Neural cell (in vitro differentiated cells): ENCODE results near the gene SLAMF7. TPM values are rescaled to one million over a fixed set of nuclear protein-coding genes. Genes with fewer than 3 reads are reported as not detected.

Experiments used
- H2AFZ ChIP-seq: fragments of 200-600, 300-800 bp; sonication (generic), shearing (Covaris generic); 2 replicates; pipeline ENCODE4 v1.6.0; 2014; ENCODE audit warnings: low read depth, mild to moderate bottlenecking, antibody characterized with exemption, low read length, moderate library complexity
- H3F3A ChIP-seq: fragments of 200-600 bp; shearing (Covaris generic); 2 replicates; pipeline ENCODE4 v1.6.1; 2016; ENCODE audit warnings: mild to moderate bottlenecking, moderate library complexity, mixed read lengths, antibody characterized with exemption, low read length; ENCODE audit not compliant: insufficient read depth, poor library complexity, severe bottlenecking
- H3K27ac ChIP-seq: fragments of 200-600, 300-800 bp; sonication (generic), shearing (Covaris generic); 2 replicates; pipeline ENCODE4 v1.5.1; 2014; ENCODE audit warnings: mild to moderate bottlenecking, low read length, moderate library complexity
- H3K27me3 ChIP-seq: fragments of 300-800, 200-600 bp; sonication (generic), shearing (Covaris generic); 2 replicates; pipeline ENCODE4 v1.6.0; 2014; ENCODE audit warnings: mild to moderate bottlenecking, low read depth, low read length, moderate library complexity; ENCODE audit not compliant: insufficient read depth
- H3K36me3 ChIP-seq: fragments of 300-800, 200-600 bp; sonication (generic), shearing (Covaris generic); 2 replicates; pipeline ENCODE4 v1.5.1; 2014; ENCODE audit warnings: mild to moderate bottlenecking, antibody characterized with exemption, low read length, moderate library complexity; ENCODE audit not compliant: insufficient read depth
- H3K4me2 ChIP-seq: fragments of 300-800, 200-600 bp; sonication (generic), shearing (Covaris generic); 2 replicates; pipeline ENCODE4 v1.6.0; 2014; ENCODE audit warnings: mild to moderate bottlenecking, low read length
- H3K4me3 ChIP-seq: fragments of 300-800, 200-600 bp; sonication (generic), shearing (Covaris generic); 2 replicates; pipeline ENCODE4 v1.5.1; 2014; ENCODE audit warnings: mild to moderate bottlenecking, low read length, moderate library complexity
- H3K79me2 ChIP-seq: fragments of 200-600 bp; shearing (Covaris generic); replicated peaks from 2 replicates; pipeline ENCODE4 v1.6.0; 2014; ENCODE audit warnings: mild to moderate bottlenecking, low read length, moderate library complexity; ENCODE audit not compliant: insufficient read depth
- H3K9ac ChIP-seq: fragments of 300-800, 200-600 bp; sonication (generic), shearing (Covaris generic); 2 replicates; pipeline ENCODE4 v1.6.1; 2016; ENCODE audit warnings: mild to moderate bottlenecking, low read length, mixed read lengths
- H3K9me2 ChIP-seq: fragments of 200-600 bp; shearing (Covaris generic); 2 replicates; pipeline ENCODE4 v1.6.1; 2016; ENCODE audit warnings: mild to moderate bottlenecking, low read length, mixed read lengths; ENCODE audit not compliant: insufficient read depth
- H3K9me3 ChIP-seq: fragments of 200-600, 300-800 bp; sonication (generic), shearing (Covaris generic); 2 replicates; pipeline ENCODE4 v1.6.1; 2016; ENCODE audit warnings: mild to moderate bottlenecking, mixed run types, low read length, moderate library complexity, mixed read lengths
- H4K20me1 ChIP-seq: fragments of 200-600 bp; shearing (Covaris generic); 2 replicates; pipeline ENCODE4 v1.6.1; 2016; ENCODE audit warnings: mild to moderate bottlenecking, mixed run types; ENCODE audit not compliant: insufficient read depth
- EP300 ChIP-seq: fragments of 450-650 bp; conservative IDR thresholded peaks from 2 replicates; pipeline ENCODE4 v1.6.1; 2014; ENCODE audit warnings: antibody characterized with exemption, mild to moderate bottlenecking, moderate library complexity; ENCODE audit not compliant: poor library complexity, severe bottlenecking
- EZH2 ChIP-seq: fragments of 200-600, 300-800 bp; shearing (Covaris generic), sonication (generic); IDR thresholded peaks from 2 replicates; pipeline ENCODE4 v1.6.1; 2014; ENCODE audit warnings: antibody characterized with exemption, low read length, borderline replicate concordance, mild to moderate bottlenecking; ENCODE audit not compliant: insufficient read depth, poor library complexity, severe bottlenecking
- MXI1 ChIP-seq: fragments of 450-650 bp; conservative IDR thresholded peaks from 2 replicates; pipeline ENCODE4 v1.6.1; 2014; ENCODE audit warnings: antibody characterized with exemption, mild to moderate bottlenecking; ENCODE audit not compliant: poor library complexity, severe bottlenecking
- POLR2AphosphoS5 ChIP-seq: IDR thresholded peaks from 2 replicates; pipeline ENCODE4 v1.6.1; 2012
- RAD21 ChIP-seq: fragments of 450-650 bp; conservative IDR thresholded peaks from 2 replicates; pipeline ENCODE4 v1.6.1; 2014; ENCODE audit warnings: antibody characterized with exemption, mild to moderate bottlenecking, moderate library complexity
- SMC3 ChIP-seq: fragments of 450-650 bp; conservative IDR thresholded peaks from 2 replicates; pipeline ENCODE4 v1.6.1; 2014; ENCODE audit warnings: antibody characterized with exemption, mild to moderate bottlenecking, moderate library complexity; ENCODE audit not compliant: poor library complexity
- TAF1 ChIP-seq: IDR thresholded peaks from 2 replicates; pipeline ENCODE4 v1.6.1; 2012; ENCODE audit warnings: low read depth
- polyA plus RNA-seq: library from polyadenylated mRNA; depleted of rRNA; stranded (reverse); fragments of >200 nt; gene quantifications from 2 replicates; pipeline ENCODE4 v1.2.3, GENCODE V29; 2014
- TF ChIP-seq, protein P1 (sequence below): IDR thresholded peaks from 2 replicates; pipeline ENCODE4 v1.6.1; 2012; ENCODE audit warnings: borderline replicate concordance
- TF ChIP-seq, protein P2 (sequence below): fragments of 450-650 bp; IDR thresholded peaks from 2 replicates; pipeline ENCODE4 v1.5.1; 2014; ENCODE audit warnings: antibody characterized with exemption, mild to moderate bottlenecking, moderate library complexity; ENCODE audit not compliant: poor library complexity, severe bottlenecking

Gene SLAMF7
- polyA plus RNA-seq, 1 donor from 2014 or later = not detected

DNA sequence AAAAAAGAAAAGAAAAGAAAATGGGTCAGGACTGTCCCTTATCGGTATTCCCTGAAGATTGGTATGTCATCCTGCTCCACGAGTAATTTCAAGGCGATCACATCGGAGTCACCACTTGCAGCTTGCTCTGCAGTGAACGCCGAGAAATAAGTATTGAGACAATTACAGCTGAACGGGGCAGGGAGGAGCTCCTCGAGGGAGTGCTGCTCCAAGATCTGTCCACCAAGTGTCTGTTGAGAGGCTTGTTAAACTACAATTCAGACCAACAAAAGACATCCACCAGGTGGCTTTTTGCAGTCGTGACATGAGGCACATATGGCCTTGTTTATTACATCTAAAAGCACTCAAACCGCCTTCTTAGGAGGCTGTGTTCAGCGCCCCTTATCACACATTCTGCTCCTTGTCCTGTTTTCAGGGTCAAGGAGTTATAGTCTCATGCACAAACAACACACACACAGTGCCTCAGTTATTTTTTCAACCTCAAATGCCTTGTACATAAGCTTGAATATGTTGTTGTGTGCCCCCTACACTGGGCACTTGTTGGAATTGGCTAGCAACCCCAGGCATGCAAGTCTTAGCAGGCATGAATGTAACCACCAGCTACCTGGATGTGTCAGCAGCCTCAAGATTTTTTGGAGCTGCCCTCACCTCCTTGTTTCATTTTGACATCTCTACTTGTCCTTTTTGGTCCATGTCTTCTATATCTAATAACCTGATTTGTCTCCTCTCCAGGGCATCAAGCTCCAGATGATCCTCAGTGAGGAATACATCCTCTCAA is 14.4 kb upstream of the SLAMF7 start:
- Histone ChIP-seq H3K9me2 (no peaks in the 10 kb centered on the region), H3K9ac (no peak overlapping the region), H3K36me3 (no peaks in the 10 kb centered on the region), H3K4me3 (no peak overlapping the region), H3K27me3 (no peaks in the 10 kb centered on the region), H3K9me3 (no peaks in the 10 kb centered on the region), H3F3A (no peaks in the 10 kb centered on the region), H4K20me1 (no peaks in the 10 kb centered on the region), H3K79me2 (no peaks in the 10 kb centered on the region), H3K4me2 (no peak overlapping the region), H3K27ac (no peak overlapping the region), H2AFZ (no peak overlapping the region)
- no peak for TF ChIP-seq EZH2
- TF ChIP-seq MXI1 = no peak
- no peak for TF ChIP-seq POLR2AphosphoS5

DNA sequence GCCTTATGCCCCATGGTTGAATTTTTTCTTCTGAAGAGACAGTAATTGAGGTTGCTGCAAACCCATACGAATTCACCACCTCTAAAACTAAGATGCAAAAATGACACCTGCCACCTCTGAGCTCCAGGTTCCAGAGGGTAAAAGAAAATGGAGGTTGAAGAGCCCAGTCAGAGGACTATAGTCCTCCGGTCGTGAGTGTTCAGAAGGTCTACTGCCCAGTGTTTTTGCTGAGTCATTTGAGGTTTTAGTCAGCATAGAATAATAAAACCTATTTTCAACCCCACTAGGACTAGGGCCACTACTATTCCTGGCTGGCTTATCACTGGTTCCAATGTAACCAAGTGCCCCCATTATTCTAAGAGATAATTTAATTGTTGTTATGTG is 12.9 kb upstream of the SLAMF7 start:
- Histone ChIP-seq H4K20me1 (no peaks in the 10 kb centered on the region), H3K36me3 (no peaks in the 10 kb centered on the region), H3K9ac (no peak overlapping the region), H3K27ac (no peak overlapping the region), H2AFZ (no peak overlapping the region), H3F3A (no peaks in the 10 kb centered on the region), H3K9me3 (no peaks in the 10 kb centered on the region), H3K9me2 (no peaks in the 10 kb centered on the region), H3K4me2 (no peak overlapping the region), H3K79me2 (no peaks in the 10 kb centered on the region), H3K4me3 (no peak overlapping the region), H3K27me3 (no peaks in the 10 kb centered on the region)
- no peak for TF ChIP-seq SMC3

DNA sequence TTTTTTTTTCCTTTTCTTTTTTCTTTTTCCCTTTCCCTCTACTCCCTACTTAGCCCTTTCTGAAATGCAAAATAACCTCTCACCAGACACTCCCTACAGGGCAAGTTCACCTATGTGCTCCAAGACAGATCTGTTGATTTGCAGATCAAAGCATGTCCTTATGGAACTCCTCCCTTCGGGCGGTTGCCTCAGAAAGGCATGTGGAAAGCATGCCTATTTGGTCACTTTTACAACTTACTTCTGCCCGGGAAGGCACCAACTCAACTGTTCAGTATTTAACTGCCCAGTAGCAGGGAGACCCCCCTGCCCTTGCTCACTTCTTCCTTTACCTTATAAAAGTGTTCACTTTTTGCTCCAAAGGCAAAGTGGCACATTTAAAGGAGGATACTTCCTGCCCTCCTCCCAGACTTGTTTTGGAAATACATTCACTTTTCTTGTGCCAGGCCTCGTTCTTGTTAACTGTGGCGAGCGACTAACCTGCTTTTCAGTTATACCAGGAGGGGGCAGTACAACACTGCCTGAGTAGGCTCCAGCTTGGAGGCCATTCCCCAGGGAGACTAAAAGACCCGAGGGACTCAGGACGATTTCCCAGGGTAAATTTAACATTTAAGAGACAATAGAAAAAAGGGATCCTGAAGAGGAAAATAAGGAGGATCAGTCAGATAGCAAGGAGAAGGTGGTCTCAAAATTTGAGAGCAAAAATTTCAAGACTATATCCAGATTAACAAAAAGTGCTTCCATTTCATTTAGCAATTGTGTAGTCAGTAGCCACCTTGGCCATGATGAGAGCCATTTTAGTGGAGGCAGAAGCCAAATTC is 12.3 kb upstream of the SLAMF7 start:
- no peaks in the 10 kb centered on the region for H3K36me3 ChIP-seq
- no peak for TF ChIP-seq POLR2AphosphoS5
- TF ChIP-seq EP300 = no peak
- TF ChIP-seq, protein P1, sequence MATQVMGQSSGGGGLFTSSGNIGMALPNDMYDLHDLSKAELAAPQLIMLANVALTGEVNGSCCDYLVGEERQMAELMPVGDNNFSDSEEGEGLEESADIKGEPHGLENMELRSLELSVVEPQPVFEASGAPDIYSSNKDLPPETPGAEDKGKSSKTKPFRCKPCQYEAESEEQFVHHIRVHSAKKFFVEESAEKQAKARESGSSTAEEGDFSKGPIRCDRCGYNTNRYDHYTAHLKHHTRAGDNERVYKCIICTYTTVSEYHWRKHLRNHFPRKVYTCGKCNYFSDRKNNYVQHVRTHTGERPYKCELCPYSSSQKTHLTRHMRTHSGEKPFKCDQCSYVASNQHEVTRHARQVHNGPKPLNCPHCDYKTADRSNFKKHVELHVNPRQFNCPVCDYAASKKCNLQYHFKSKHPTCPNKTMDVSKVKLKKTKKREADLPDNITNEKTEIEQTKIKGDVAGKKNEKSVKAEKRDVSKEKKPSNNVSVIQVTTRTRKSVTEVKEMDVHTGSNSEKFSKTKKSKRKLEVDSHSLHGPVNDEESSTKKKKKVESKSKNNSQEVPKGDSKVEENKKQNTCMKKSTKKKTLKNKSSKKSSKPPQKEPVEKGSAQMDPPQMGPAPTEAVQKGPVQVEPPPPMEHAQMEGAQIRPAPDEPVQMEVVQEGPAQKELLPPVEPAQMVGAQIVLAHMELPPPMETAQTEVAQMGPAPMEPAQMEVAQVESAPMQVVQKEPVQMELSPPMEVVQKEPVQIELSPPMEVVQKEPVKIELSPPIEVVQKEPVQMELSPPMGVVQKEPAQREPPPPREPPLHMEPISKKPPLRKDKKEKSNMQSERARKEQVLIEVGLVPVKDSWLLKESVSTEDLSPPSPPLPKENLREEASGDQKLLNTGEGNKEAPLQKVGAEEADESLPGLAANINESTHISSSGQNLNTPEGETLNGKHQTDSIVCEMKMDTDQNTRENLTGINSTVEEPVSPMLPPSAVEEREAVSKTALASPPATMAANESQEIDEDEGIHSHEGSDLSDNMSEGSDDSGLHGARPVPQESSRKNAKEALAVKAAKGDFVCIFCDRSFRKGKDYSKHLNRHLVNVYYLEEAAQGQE = no peak
- TF ChIP-seq EZH2 = no peak
- peak; percentile 71 for TF ChIP-seq SMC3
- no peak for TF ChIP-seq TAF1
- TF ChIP-seq, protein P2, sequence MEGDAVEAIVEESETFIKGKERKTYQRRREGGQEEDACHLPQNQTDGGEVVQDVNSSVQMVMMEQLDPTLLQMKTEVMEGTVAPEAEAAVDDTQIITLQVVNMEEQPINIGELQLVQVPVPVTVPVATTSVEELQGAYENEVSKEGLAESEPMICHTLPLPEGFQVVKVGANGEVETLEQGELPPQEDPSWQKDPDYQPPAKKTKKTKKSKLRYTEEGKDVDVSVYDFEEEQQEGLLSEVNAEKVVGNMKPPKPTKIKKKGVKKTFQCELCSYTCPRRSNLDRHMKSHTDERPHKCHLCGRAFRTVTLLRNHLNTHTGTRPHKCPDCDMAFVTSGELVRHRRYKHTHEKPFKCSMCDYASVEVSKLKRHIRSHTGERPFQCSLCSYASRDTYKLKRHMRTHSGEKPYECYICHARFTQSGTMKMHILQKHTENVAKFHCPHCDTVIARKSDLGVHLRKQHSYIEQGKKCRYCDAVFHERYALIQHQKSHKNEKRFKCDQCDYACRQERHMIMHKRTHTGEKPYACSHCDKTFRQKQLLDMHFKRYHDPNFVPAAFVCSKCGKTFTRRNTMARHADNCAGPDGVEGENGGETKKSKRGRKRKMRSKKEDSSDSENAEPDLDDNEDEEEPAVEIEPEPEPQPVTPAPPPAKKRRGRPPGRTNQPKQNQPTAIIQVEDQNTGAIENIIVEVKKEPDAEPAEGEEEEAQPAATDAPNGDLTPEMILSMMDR = peak; percentile 75
- TF ChIP-seq RAD21 = peak; percentile 80
- no peak for TF ChIP-seq MXI1
- H3K79me2 ChIP-seq = no peaks in the 10 kb centered on the region
- H3K9ac ChIP-seq = no peak overlapping the region
- no peaks in the 10 kb centered on the region for H3K9me2 ChIP-seq
- no peak overlapping the region for H3K4me3 ChIP-seq
- H3F3A ChIP-seq = no peaks in the 10 kb centered on the region
- H3K9me3 ChIP-seq = no peaks in the 10 kb centered on the region
- no peaks in the 10 kb centered on the region for H4K20me1 ChIP-seq
- no peak overlapping the region for H3K4me2 ChIP-seq
- H3K27ac ChIP-seq = no peak overlapping the region
- H2AFZ ChIP-seq = no peak overlapping the region
- H3K27me3 ChIP-seq = no peaks in the 10 kb centered on the region
